HepG2 (cell line): Measurements from ENCODE around the gene RBM15B.

ENCODE experiments used
- BRD4 ChIP-seq: sonication (generic); formaldehyde crosslinking; IDR thresholded peaks from 2 replicates; pipeline ENCODE4 v1.4.0; 2020; ENCODE audit warnings: missing genetic modification reagents
- CREB1 ChIP-seq, 2 experiments: fragments of 450-650 bp in 1 of 2; IDR thresholded peaks; 2 replicates each; pipeline ENCODE4 v1.6.1; 2016 to 2017; ENCODE audit warnings: control low read depth in 1 of 2, mild to moderate bottlenecking in 1 of 2, missing compliant biosample characterization in 1 of 2, missing genetic modification characterization in 1 of 2
- CTCF ChIP-seq: sonication (generic); formaldehyde crosslinking; IDR thresholded peaks from 2 replicates; pipeline ENCODE4 v1.5.0; 2020; ENCODE audit warnings: mild to moderate bottlenecking, missing genetic modification reagents, moderate library complexity
- EZH2 ChIP-seq: conservative IDR thresholded peaks from 2 replicates; pipeline ENCODE4 v1.6.1; 2012; ENCODE audit warnings: mild to moderate bottlenecking, low read depth, low read length, moderate library complexity
- PBX3 ChIP-seq: sonication (generic); formaldehyde crosslinking; IDR thresholded peaks from 2 replicates; pipeline ENCODE4 v1.8.1; 2023; ENCODE audit warnings: missing genetic modification reagents, inconsistent platforms, borderline replicate concordance
- POLR2AphosphoS5 ChIP-seq: IDR thresholded peaks from 2 replicates; pipeline ENCODE4 v1.6.1; 2012; ENCODE audit warnings: low read depth, low read length
- ZBTB21 ChIP-seq: sonication (generic); formaldehyde crosslinking; IDR thresholded peaks from 2 replicates; pipeline ENCODE4 v1.4.0; 2020; ENCODE audit warnings: missing genetic modification reagents
- ZNF800 ChIP-seq: sonication (generic); formaldehyde crosslinking; IDR thresholded peaks from 2 replicates; pipeline ENCODE4 v1.4.0; 2020; ENCODE audit warnings: missing genetic modification reagents
- TF ChIP-seq, protein P1 (sequence below): sonication (generic); formaldehyde crosslinking; IDR thresholded peaks from 2 replicates; pipeline ENCODE4 v1.5.0; 2020; ENCODE audit warnings: mild to moderate bottlenecking, missing genetic modification reagents

GRCh38 chr3:51436998-51437639, 46.0 kb downstream of the RBM15B start:
- TF ChIP-seq POLR2AphosphoS5 (no peak), ZBTB21 (CRISPR knock-in tag) (no peak), CTCF (no peak), ZNF800 (CRISPR knock-in tag) (no peak), CREB1 (IDR thresholded peaks at IDR 0.05) (no peak), CREB1 (CRISPR knock-in tag; IDR thresholded peaks at IDR 0.05) (no peak), BRD4 (CRISPR knock-in tag) (no peak), PBX3 (CRISPR knock-in tag) (no peak), EZH2 (no peak)
- TF ChIP-seq, protein P1, sequence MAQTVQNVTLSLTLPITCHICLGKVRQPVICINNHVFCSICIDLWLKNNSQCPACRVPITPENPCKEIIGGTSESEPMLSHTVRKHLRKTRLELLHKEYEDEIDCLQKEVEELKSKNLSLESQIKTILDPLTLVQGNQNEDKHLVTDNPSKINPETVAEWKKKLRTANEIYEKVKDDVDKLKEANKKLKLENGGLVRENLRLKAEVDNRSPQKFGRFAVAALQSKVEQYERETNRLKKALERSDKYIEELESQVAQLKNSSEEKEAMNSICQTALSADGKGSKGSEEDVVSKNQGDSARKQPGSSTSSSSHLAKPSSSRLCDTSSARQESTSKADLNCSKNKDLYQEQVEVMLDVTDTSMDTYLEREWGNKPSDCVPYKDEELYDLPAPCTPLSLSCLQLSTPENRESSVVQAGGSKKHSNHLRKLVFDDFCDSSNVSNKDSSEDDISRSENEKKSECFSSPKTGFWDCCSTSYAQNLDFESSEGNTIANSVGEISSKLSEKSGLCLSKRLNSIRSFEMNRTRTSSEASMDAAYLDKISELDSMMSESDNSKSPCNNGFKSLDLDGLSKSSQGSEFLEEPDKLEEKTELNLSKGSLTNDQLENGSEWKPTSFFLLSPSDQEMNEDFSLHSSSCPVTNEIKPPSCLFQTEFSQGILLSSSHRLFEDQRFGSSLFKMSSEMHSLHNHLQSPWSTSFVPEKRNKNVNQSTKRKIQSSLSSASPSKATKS (CRISPR knock-in tag) = no peak
